HG03342 (cell line): ENCODE results near the gene U2AF2.

Experiments used
- ATAC-seq: cut with Tn5 transposase; IDR thresholded peaks from one replicate; pipeline ENCODE4 v1.9.1; 2021; ENCODE audit warnings: mild to moderate bottlenecking, moderate library complexity; ENCODE audit not compliant: unreplicated experiment

Gene U2AF2

GRCh38 chr19:55673465-55673864 is 18.6 kb downstream of the U2AF2 start:
- no peak for ATAC-seq

GRCh38 chr19:55673889-55674288 is 19.1 kb downstream of the U2AF2 start:
- ATAC-seq = no peak

GRCh38 chr19:55674459-55674840 is 19.6 kb downstream of the U2AF2 start:
- no peak for ATAC-seq

- ATAC-seq = peak; percentile 67
These were observed 20.2 kb downstream of the U2AF2 start, which contains the start of gene EPN1 for GRCh38 chr19:55674841-55675660. Gene EPN1, plus strand, starts transcription at chr19:55675226. Its CDS starts 3,402 bp downstream, at chr19:55678628.

GRCh38 chr19:55675661-55676354 is 21.0 kb downstream of the U2AF2 start:
- ATAC-seq = no peak

- no peak for ATAC-seq
These were observed 21.5 kb downstream of the U2AF2 start for GRCh38 chr19:55676383-55676782.

- ATAC-seq = no peak
These were observed 22.2 kb downstream of the U2AF2 start for GRCh38 chr19:55676889-55677505.

GRCh38 chr19:55677572-55678028 is 22.8 kb downstream of the U2AF2 start:
- no peak for ATAC-seq

- ATAC-seq = peak; percentile 65
These were observed 23.4 kb downstream of the U2AF2 start for GRCh38 chr19:55678121-55678671.

- ATAC-seq = no peak
These were observed 24.8 kb downstream of the U2AF2 start for GRCh38 chr19:55679343-55680257.

- no peak for ATAC-seq
These were observed 25.7 kb downstream of the U2AF2 start for GRCh38 chr19:55680339-55681130.

- no peak for ATAC-seq
These were observed 26.6 kb downstream of the U2AF2 start for GRCh38 chr19:55681131-55682092.

- ATAC-seq = no peak
These were observed 28.8 kb downstream of the U2AF2 start for GRCh38 chr19:55683449-55684261.

GRCh38 chr19:55684946-55685681 is 30.3 kb downstream of the U2AF2 start:
- ATAC-seq = no peak

GRCh38 chr19:55685776-55686175 is 30.9 kb downstream of the U2AF2 start:
- no peak for ATAC-seq

- no peak for ATAC-seq
These were observed 31.6 kb downstream of the U2AF2 start for GRCh38 chr19:55686311-55687050.
